ENCODE measurements around the gene KNDC1.

The KNDC1 gene

GRCh38 chr10:133241501-133242205 lies 81.6 kb downstream of the KNDC1 start:
- Histone ChIP-seq H3K4me1 (peaks cover 49 to 98% (median 90%) of the 10 kb centered on the region in 10 experiments), H3K36me3 (no peaks in the 10 kb centered on the region), H3K9me3 (replicated peaks in 1 of 11) (no peaks in the 10 kb centered on the region), H3K27ac (peak overlapping the region in 2 of 11 experiments; percentile 6 to 22; a peak in 1 of 22 replicates), H3K27me3 (peaks cover 40 to 78% (median 58%) of the 10 kb centered on the region in 11 experiments), H4K20me1 (peaks cover 0 to 35% (median 8%) of the 10 kb centered on the region in 11 experiments; a peak in 12 of 22 replicates), H3K4me3 (peak overlapping the region; percentile 34 to 64 (median 42)), H3K9ac (peak overlapping the region in 10 of 11 experiments; percentile 5 to 68 (median 14); a peak in 11 of 22 replicates), H3K4me2 (peak overlapping the region; percentile 91 to 99 (median 97))
- TF ChIP-seq Cebpa-rat (IDR thresholded peaks at IDR 0.05), result no peak

GRCh38 chr10:133242611-133243356 lies 82.8 kb downstream of the KNDC1 start:
- Histone ChIP-seq H3K9ac (0 out of 22 replicates have a peak overlapping the region, but pooled peaks of 1 of the 11 experiments have one; percentile 5), H3K4me1 (peaks cover 39 to 98% (median 89%) of the 10 kb centered on the region in 10 experiments), H3K4me3 (no peak overlapping the region), H3K36me3 (no peaks in the 10 kb centered on the region), H3K27ac (no peak overlapping the region), H4K20me1 (peaks cover 0 to 24% (median 0%) of the 10 kb centered on the region in 11 experiments; a peak in 8 of 22 replicates), H3K9me3 (replicated peaks in 1 of 11) (no peaks in the 10 kb centered on the region), H3K4me2 (peak overlapping the region in 9 of 11 experiments; percentile 92 to 99 (median 97); a peak in 18 of 22 replicates), H3K27me3 (peaks cover 29 to 66% (median 46%) of the 10 kb centered on the region in 11 experiments)
- no peak for TF ChIP-seq Cebpa-rat (IDR thresholded peaks at IDR 0.05)

GRCh38 chr10:133243593-133243992 lies 83.6 kb downstream of the KNDC1 start:
- H3K4me2 ChIP-seq, result peak overlapping the region in 9 of 11 experiments; percentile 14 to 99 (median 97); a peak in 18 of 22 replicates
- no peaks in the 10 kb centered on the region for H3K9me3 ChIP-seq (replicated peaks in 1 of 11)
- no peak overlapping the region for H3K4me3 ChIP-seq
- no peak for TF ChIP-seq Cebpa-rat (IDR thresholded peaks at IDR 0.05)
- peak overlapping the region in 2 of 11 experiments; percentile 9 to 37; a peak in 1 of 22 replicates for H3K9ac ChIP-seq
- H3K27me3 ChIP-seq, result peaks cover 21 to 58% (median 38%) of the 10 kb centered on the region in 11 experiments
- H3K27ac ChIP-seq, result no peak overlapping the region
- peaks cover 0 to 16% (median 0%) of the 10 kb centered on the region in 11 experiments; a peak in 6 of 22 replicates for H4K20me1 ChIP-seq
- peaks cover 35 to 91% (median 84%) of the 10 kb centered on the region in 10 experiments for H3K4me1 ChIP-seq
- no peaks in the 10 kb centered on the region for H3K36me3 ChIP-seq

GRCh38 chr10:133245439-133246235 lies 85.6 kb downstream of the KNDC1 start:
- Histone ChIP-seq H3K4me1 (peaks cover 27 to 75% (median 70%) of the 10 kb centered on the region in 10 experiments), H3K27me3 (peaks cover 12 to 54% (median 27%) of the 10 kb centered on the region in 11 experiments; a peak in 20 of 22 replicates), H3K9me3 (replicated peaks in 1 of 11) (no peaks in the 10 kb centered on the region), H3K36me3 (no peaks in the 10 kb centered on the region), H4K20me1 (peaks cover 0 to 11% (median 0%) of the 10 kb centered on the region in 11 experiments; a peak in 6 of 22 replicates), H3K9ac (peak overlapping the region in 3 of 11 experiments; percentile 10 to 52 (median 12); a peak in 6 of 22 replicates), H3K27ac (peak overlapping the region in 1 of 11 experiments; percentile 22; a peak in 2 of 22 replicates), H3K4me2 (peak overlapping the region; percentile 53 to 98 (median 93)), H3K4me3 (no peak overlapping the region)
- no peak for TF ChIP-seq Cebpa-rat (IDR thresholded peaks at IDR 0.05)

GRCh38 chr10:133246236-133246626 lies 86.2 kb downstream of the KNDC1 start:
- Histone ChIP-seq H3K27ac (peak overlapping the region in 1 of 11 experiments; percentile 22; a peak in 2 of 22 replicates), H3K4me3 (no peak overlapping the region), H3K9me3 (replicated peaks in 1 of 11) (no peaks in the 10 kb centered on the region), H3K36me3 (no peaks in the 10 kb centered on the region), H3K4me1 (peaks cover 21 to 69% (median 64%) of the 10 kb centered on the region in 10 experiments), H3K27me3 (peaks cover 7 to 48% (median 23%) of the 10 kb centered on the region in 11 experiments; a peak in 20 of 22 replicates), H4K20me1 (peaks cover 0 to 8% (median 0%) of the 10 kb centered on the region in 11 experiments; a peak in 6 of 22 replicates), H3K4me2 (peak overlapping the region; percentile 53 to 98 (median 93)), H3K9ac (peak overlapping the region in 2 of 11 experiments; percentile 10 to 52; a peak in 6 of 22 replicates)
- no peak for TF ChIP-seq Cebpa-rat (IDR thresholded peaks at IDR 0.05)

GRCh38 chr10:133247681-133248333 lies 87.8 kb downstream of the KNDC1 start:
- peaks cover 12 to 62% (median 50%) of the 10 kb centered on the region in 10 experiments for H3K4me1 ChIP-seq

GRCh38 chr10:133248334-133248715 lies 88.3 kb downstream of the KNDC1 start:
- Histone ChIP-seq H3K27me3 (peaks cover 0 to 29% (median 8%) of the 10 kb centered on the region in 11 experiments; a peak in 12 of 22 replicates), H3K9me3 (replicated peaks in 1 of 11) (no peaks in the 10 kb centered on the region), H3K27ac (no peak overlapping the region), H3K4me1 (peaks cover 17 to 62% (median 49%) of the 10 kb centered on the region in 10 experiments), H3K4me3 (no peak overlapping the region), H3K4me2 (no peak overlapping the region), H3K9ac (peak overlapping the region in 1 of 11 experiments; percentile 13; a peak in 1 of 22 replicates), H3K36me3 (no peaks in the 10 kb centered on the region), H4K20me1 (peaks cover 0 to 5% (median 0%) of the 10 kb centered on the region in 11 experiments; a peak in 2 of 22 replicates)
- TF ChIP-seq Cebpa-rat (IDR thresholded peaks at IDR 0.05), result no peak

More at GRCh38 chr10:133247681-133248333, 87.8 kb downstream of the KNDC1 start:
- Histone ChIP-seq H3K9me3 (replicated peaks in 1 of 11) (no peaks in the 10 kb centered on the region), H4K20me1 (peaks cover 0 to 6% (median 0%) of the 10 kb centered on the region in 11 experiments; a peak in 2 of 22 replicates), H3K27ac (no peak overlapping the region), H3K27me3 (peaks cover 0 to 33% (median 10%) of the 10 kb centered on the region in 11 experiments; a peak in 12 of 22 replicates), H3K9ac (no peak overlapping the region), H3K36me3 (no peaks in the 10 kb centered on the region), H3K4me2 (peak overlapping the region in 7 of 11 experiments; percentile 72 to 97 (median 97); a peak in 8 of 22 replicates), H3K4me3 (no peak overlapping the region)
- TF ChIP-seq Cebpa-rat (IDR thresholded peaks at IDR 0.05), result no peak
